PFSK-1 (cell line): ENCODE data around the gene ARL14EP.

Experiments used
- FOXP2 ChIP-seq: optimal IDR thresholded peaks from 2 replicates; pipeline ENCODE3; 2011; ENCODE audit warnings: borderline replicate concordance, control low read depth, inconsistent platforms; ENCODE audit not compliant: insufficient read depth; ENCODE audit errors: extremely low read length, extremely low read depth
- POLR2AphosphoS5 ChIP-seq: IDR thresholded peaks from 2 replicates; pipeline ENCODE4 v1.6.1; 2012; ENCODE audit warnings: low read depth, mild to moderate bottlenecking, control low read depth, low read length, moderate library complexity
- SIN3A ChIP-seq: IDR thresholded peaks from 2 replicates; pipeline ENCODE4 v1.6.1; 2012; ENCODE audit warnings: mild to moderate bottlenecking, low read length, moderate library complexity, borderline replicate concordance; ENCODE audit not compliant: insufficient read depth
- TAF1 ChIP-seq: IDR thresholded peaks from 2 replicates; pipeline ENCODE4 v1.6.1; 2012; ENCODE audit warnings: low read length, control low read depth, borderline replicate concordance; ENCODE audit not compliant: insufficient read depth
- TF ChIP-seq, protein P1 (sequence below), 2 experiments: IDR thresholded peaks; 2 replicates each; pipeline versions ENCODE4 v1.6.1 to v1.8.0; 2011 to 2012; ENCODE audit warnings: low read depth in 2 of 2, low read length in 2 of 2, control low read depth in 1 of 2, inconsistent platforms in 1 of 2, mild to moderate bottlenecking in 1 of 2, moderate library complexity in 1 of 2; ENCODE audit not compliant: insufficient read depth in 1 of 2

Gene ARL14EP

DNA sequence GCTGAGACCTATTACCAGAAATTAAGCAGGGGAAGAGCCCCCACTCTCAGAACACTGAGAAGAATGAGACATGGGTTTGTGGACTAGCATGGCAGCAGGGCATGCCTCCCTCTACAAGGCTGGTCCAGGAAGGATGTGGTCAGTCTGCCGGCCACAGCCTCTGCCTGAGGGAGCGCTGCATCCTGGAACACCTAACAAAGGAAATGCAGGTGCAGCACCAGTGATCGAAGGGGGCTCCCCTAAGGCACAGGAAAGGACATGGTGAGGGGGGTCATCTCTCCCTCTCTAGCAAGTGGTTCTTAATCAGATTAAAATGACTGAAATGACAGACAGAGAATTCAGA lies 40.6 kb upstream of the ARL14EP start:
- TF ChIP-seq POLR2AphosphoS5 (no peak), SIN3A (no peak), FOXP2 (no peak), TAF1 (no peak)
- TF ChIP-seq, protein P1, sequence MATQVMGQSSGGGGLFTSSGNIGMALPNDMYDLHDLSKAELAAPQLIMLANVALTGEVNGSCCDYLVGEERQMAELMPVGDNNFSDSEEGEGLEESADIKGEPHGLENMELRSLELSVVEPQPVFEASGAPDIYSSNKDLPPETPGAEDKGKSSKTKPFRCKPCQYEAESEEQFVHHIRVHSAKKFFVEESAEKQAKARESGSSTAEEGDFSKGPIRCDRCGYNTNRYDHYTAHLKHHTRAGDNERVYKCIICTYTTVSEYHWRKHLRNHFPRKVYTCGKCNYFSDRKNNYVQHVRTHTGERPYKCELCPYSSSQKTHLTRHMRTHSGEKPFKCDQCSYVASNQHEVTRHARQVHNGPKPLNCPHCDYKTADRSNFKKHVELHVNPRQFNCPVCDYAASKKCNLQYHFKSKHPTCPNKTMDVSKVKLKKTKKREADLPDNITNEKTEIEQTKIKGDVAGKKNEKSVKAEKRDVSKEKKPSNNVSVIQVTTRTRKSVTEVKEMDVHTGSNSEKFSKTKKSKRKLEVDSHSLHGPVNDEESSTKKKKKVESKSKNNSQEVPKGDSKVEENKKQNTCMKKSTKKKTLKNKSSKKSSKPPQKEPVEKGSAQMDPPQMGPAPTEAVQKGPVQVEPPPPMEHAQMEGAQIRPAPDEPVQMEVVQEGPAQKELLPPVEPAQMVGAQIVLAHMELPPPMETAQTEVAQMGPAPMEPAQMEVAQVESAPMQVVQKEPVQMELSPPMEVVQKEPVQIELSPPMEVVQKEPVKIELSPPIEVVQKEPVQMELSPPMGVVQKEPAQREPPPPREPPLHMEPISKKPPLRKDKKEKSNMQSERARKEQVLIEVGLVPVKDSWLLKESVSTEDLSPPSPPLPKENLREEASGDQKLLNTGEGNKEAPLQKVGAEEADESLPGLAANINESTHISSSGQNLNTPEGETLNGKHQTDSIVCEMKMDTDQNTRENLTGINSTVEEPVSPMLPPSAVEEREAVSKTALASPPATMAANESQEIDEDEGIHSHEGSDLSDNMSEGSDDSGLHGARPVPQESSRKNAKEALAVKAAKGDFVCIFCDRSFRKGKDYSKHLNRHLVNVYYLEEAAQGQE (IDR thresholded peaks at IDR 0.05; ENCODE audit: insufficient read depth in 1 of 2, low read depth in 2 of 2, low read length in 2 of 2) = no peak

DNA sequence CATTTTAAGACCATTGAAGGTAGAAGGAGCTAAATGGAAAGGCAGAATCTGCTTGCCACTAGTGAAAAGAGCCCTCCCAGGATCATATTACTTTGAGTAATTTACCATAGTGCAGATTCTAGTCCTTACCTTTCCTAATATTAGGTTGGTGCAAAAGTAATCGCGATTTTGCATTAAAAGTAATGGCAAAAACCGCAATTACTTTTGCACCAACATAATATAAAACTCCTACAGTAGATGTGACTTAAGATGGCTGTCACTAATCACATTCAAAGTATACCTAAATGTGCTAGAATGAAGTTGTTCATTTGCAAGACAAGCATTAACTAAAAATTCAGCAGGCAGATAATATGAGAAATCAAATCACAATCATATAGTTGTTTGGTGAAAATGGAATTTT lies 38.1 kb upstream of the ARL14EP start:
- TF ChIP-seq POLR2AphosphoS5 (no peak), SIN3A (no peak), FOXP2 (no peak), TAF1 (no peak)
- TF ChIP-seq, protein P1 (IDR thresholded peaks at IDR 0.05; ENCODE audit: insufficient read depth in 1 of 2, low read depth in 2 of 2, low read length in 2 of 2) = no peak

DNA sequence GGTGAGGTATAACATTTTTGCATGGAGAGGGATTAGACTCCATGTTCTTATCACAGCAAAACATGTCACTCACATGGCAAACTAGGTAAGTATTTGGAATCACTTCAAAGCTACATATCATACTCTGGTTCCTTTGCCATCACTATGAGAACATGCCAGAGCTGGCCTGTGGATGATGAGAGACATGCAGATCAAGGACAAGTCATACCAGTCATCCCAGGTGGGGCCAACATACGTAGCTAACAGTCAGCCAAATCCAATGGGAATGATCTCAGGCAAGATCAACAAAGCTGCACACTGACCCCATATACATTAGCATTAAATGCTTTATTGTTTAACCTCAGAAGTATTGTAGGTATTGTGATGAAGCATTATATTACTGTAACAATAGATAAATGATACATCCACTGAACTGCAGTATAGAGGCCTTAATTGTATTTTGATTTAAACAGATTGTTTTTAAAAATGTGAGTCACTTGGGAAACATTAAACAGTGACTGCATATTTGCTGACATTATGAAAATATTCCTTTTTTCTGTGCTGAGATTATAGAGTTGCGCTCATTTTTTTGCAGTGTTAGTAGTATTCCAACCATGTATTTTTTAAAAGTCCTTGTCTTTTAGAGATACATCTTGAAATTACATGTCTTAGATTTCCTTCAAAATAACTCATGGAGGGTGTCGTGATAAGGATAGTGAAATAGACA lies 37.3 kb upstream of the ARL14EP start:
- no peak for TF ChIP-seq FOXP2
- TF ChIP-seq POLR2AphosphoS5 = no peak
- TF ChIP-seq, protein P1 (IDR thresholded peaks at IDR 0.05; ENCODE audit: insufficient read depth in 1 of 2, low read depth in 2 of 2, low read length in 2 of 2) = no peak
- no peak for TF ChIP-seq TAF1
- TF ChIP-seq SIN3A = no peak

DNA sequence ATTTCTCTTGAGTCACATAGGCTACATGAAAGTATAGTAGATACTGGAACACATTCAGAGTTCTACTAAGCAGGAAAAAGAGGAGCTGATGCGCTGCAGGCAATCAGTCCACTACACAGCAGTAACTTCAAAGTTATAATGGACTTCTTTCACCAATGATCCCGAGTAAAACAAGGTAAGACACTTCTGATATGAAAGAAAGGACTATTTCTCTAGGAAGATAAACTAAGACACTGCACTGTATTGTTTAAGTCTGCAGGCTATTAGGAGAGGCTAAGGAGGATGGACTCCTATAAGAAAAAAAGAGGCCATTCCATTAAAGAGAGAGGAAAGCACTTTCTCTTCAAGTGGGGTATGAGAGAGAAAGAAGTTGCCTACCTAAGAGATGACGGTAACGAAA lies 31.6 kb upstream of the ARL14EP start:
- no peak for TF ChIP-seq TAF1
- TF ChIP-seq POLR2AphosphoS5 = no peak
- no peak for TF ChIP-seq SIN3A
- TF ChIP-seq, protein P1 (IDR thresholded peaks at IDR 0.05; ENCODE audit: insufficient read depth in 1 of 2, low read depth in 2 of 2, low read length in 2 of 2) = no peak
- no peak for TF ChIP-seq FOXP2

DNA sequence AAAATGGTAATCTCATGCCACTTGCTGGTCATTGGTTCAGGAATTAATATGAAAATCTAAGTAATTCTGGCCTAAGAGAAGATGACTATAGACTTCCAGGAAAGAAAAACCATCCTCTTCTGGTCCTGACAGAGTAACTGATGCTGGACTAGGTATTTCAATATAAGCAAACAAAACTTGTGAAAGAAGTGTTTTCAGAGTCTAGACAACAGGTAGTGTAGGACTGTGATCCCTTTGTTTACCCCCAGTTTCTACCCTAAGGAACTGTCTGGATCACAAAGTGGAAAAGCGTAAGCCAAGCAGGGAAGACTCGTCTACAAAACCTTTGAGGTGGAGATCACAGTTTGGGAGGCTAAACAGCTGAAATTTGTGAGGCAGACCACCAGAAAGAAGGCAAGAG lies 30.4 kb upstream of the ARL14EP start:
- TF ChIP-seq FOXP2 = no peak
- no peak for TF ChIP-seq SIN3A
- no peak for TF ChIP-seq TAF1
- no peak for TF ChIP-seq POLR2AphosphoS5
- TF ChIP-seq, protein P1 (IDR thresholded peaks at IDR 0.05; ENCODE audit: insufficient read depth in 1 of 2, low read depth in 2 of 2, low read length in 2 of 2) = no peak
